GM12878 (cell line): Measurements from ENCODE around the gene NDRG2. TPM values are rescaled to one million over a fixed set of nuclear protein-coding genes. Genes with fewer than 3 reads are reported as not detected.

ENCODE experiments used
- ATAC-seq: fragments of 200-7000 bp; cut with Tn5 transposase; 3 replicates; pipeline ENCODE4 v1.9.1; 2020; ENCODE audit warnings: mild to moderate bottlenecking, moderate library complexity
- BruUV-seq: library from RNA; stranded (reverse); fragments of 400-500 nt; replicated peaks from 2 replicates; lab custom pipeline; 2021; lab: Mats Ljungman, UMichigan
- CTCF ChIA-PET: fragments of 300-600 bp; sonication (Branson Sonifier 250); formaldehyde crosslinking; extraction: SDS; loops from one replicate; lab custom pipeline; 2021; ENCODE audit warnings: inconsistent platforms; lab: Yijun Ruan, JAX
- POLR2A ChIA-PET: fragments of 350-600 bp; formaldehyde crosslinking; extraction: SDS; loops from one replicate; lab custom pipeline; 2021; ENCODE audit warnings: inconsistent platforms; lab: Charles Lee
- RAD21 ChIA-PET: fragments of 300-600 bp; sonication (Branson Sonifier 250); formaldehyde crosslinking; loops from one replicate; lab custom pipeline; 2023; ENCODE audit warnings: antibody characterized with exemption; ENCODE audit not compliant: unreplicated experiment; lab: Charles Lee
- SMC1A ChIA-PET: fragments of 300-600 bp; sonication (Branson Sonifier 250); formaldehyde crosslinking; loops from one replicate; lab custom pipeline; 2023; ENCODE audit not compliant: unreplicated experiment, uncharacterized antibody; lab: Charles Lee
- DNase-seq: peaks from one replicate; pipeline ENCODE4 v3.0.0-alpha.2; 2011; ENCODE audit warnings: low read depth, low spot score
- FAIRE-seq: peaks from 3 replicates; lab custom pipeline; 2011; peaks lifted over from hg19 to GRCh38; lab: Jason Lieb, UNC
- H2AFZ ChIP-seq: 2 replicates; pipeline ENCODE4 v1.6.0; 2011; ENCODE audit warnings: low read depth, low read length, control low read depth; ENCODE audit not compliant: control insufficient read depth
- H3K27ac ChIP-seq: 2 replicates; pipeline ENCODE4 v1.5.1; 2011; ENCODE audit warnings: control low read depth; ENCODE audit not compliant: control insufficient read depth, insufficient read depth
- H3K27me3 ChIP-seq, 2 experiments: replicated peaks in 1 of 2; 2 replicates each; pipeline versions ENCODE4 v1.6.0 to v1.6.1; 2011; ENCODE audit warnings: low read length in 1 of 2; ENCODE audit not compliant: control insufficient read depth in 2 of 2, insufficient read depth in 2 of 2
- H3K36me3 ChIP-seq, 2 experiments: 2 replicates each; pipeline ENCODE4 v1.5.1; 2011; ENCODE audit warnings: low read length in 1 of 2; ENCODE audit not compliant: control insufficient read depth in 2 of 2, insufficient read depth in 2 of 2
- H3K4me1 ChIP-seq: 2 replicates; pipeline ENCODE4 v1.6.1; 2011; ENCODE audit warnings: mild to moderate bottlenecking, low read length, moderate library complexity, mixed read lengths; ENCODE audit not compliant: control insufficient read depth, insufficient read depth
- H3K4me2 ChIP-seq: 2 replicates; pipeline ENCODE4 v1.6.0; 2011; ENCODE audit warnings: control low read depth; ENCODE audit not compliant: control insufficient read depth, insufficient read depth
- H3K4me3 ChIP-seq: fragments of 200-600 bp; sonication (generic); 2 replicates; pipeline ENCODE4 v1.5.1; 2016
- H3K79me2 ChIP-seq: 2 replicates; pipeline ENCODE4 v1.6.0; 2011; ENCODE audit warnings: low read length; ENCODE audit not compliant: control insufficient read depth, insufficient read depth
- H3K9ac ChIP-seq: 2 replicates; pipeline ENCODE4 v1.8.0; 2011; ENCODE audit warnings: low read length, control low read depth, mixed read lengths; ENCODE audit not compliant: control insufficient read depth, insufficient read depth
- H3K9me3 ChIP-seq: replicated peaks from 3 replicates; pipeline ENCODE4 v1.5.1; 2011; ENCODE audit warnings: mild to moderate bottlenecking, low read length; ENCODE audit not compliant: control insufficient read depth, insufficient read depth
- H4K20me1 ChIP-seq: 2 replicates; pipeline ENCODE4 v1.6.0; 2011; ENCODE audit not compliant: control insufficient read depth, insufficient read depth
- BRCA1 ChIP-seq: IDR thresholded peaks from 2 replicates; pipeline ENCODE4 v1.6.1; 2011; ENCODE audit warnings: low read depth, low read length, improper control_type of control experiment
- CBX3 ChIP-seq: fragments of 200-600 bp; sonication (generic); IDR thresholded peaks from 2 replicates; pipeline ENCODE4 v1.6.1; 2016; ENCODE audit warnings: low read depth, borderline replicate concordance
- CREB1 ChIP-seq: IDR thresholded peaks from 2 replicates; pipeline ENCODE4 v1.6.1; 2012; ENCODE audit warnings: low read depth, mild to moderate bottlenecking, inconsistent platforms
- CREM ChIP-seq: IDR thresholded peaks from 2 replicates; pipeline ENCODE4 v1.6.1; 2014; ENCODE audit warnings: antibody characterized with exemption, low read depth
- FOS ChIP-seq: IDR thresholded peaks from 3 replicates; pipeline ENCODE4 v1.6.1; 2011; ENCODE audit warnings: borderline replicate concordance; ENCODE audit not compliant: insufficient read length; ENCODE audit errors: extremely low read depth
- GABPA ChIP-seq: IDR thresholded peaks from 2 replicates; pipeline ENCODE4 v1.6.1; 2014; ENCODE audit warnings: antibody characterized with exemption, low read depth, mild to moderate bottlenecking, inconsistent platforms
- KDM1A ChIP-seq: fragments of 200-600 bp; sonication (generic); IDR thresholded peaks from 2 replicates; pipeline ENCODE4 v1.6.1; 2016; ENCODE audit warnings: borderline replicate concordance
- MEF2A ChIP-seq: IDR thresholded peaks from 2 replicates; pipeline ENCODE4 v1.6.1; 2011; ENCODE audit warnings: low read depth, mild to moderate bottlenecking, low read length, moderate library complexity; ENCODE audit not compliant: insufficient read depth
- MYC ChIP-seq: IDR thresholded peaks from 2 replicates; pipeline ENCODE4 v1.6.1; 2011; ENCODE audit warnings: mild to moderate bottlenecking, low read length, moderate library complexity, inconsistent platforms; ENCODE audit not compliant: insufficient read depth, insufficient replicate concordance, insufficient read length, severe bottlenecking
- POLR2A ChIP-seq: IDR thresholded peaks from 2 replicates; pipeline ENCODE4 v1.6.1; 2011; ENCODE audit warnings: low read depth, mild to moderate bottlenecking, low read length
- POLR2AphosphoS2 ChIP-seq: IDR thresholded peaks from 2 replicates; pipeline ENCODE4 v1.6.1; 2011; ENCODE audit warnings: low read depth, mild to moderate bottlenecking, low read length, improper control_type of control experiment, moderate library complexity
- RELA ChIP-seq: fragments of 450-650 bp; IDR thresholded peaks from 2 replicates; pipeline ENCODE4 v1.8.0; 2014; ENCODE audit warnings: borderline replicate concordance; ENCODE audit not compliant: partially characterized antibody
- SUZ12 ChIP-seq: fragments of 200-600 bp; sonication (generic); IDR thresholded peaks from one replicate; pipeline ENCODE4 v1.6.1; 2018; ENCODE audit warnings: antibody characterized with exemption, mild to moderate bottlenecking; ENCODE audit not compliant: unreplicated experiment
- TCF3 ChIP-seq: IDR thresholded peaks from 2 replicates; pipeline ENCODE4 v1.6.1; 2012; ENCODE audit warnings: low read depth, mild to moderate bottlenecking, low read length, borderline replicate concordance; ENCODE audit not compliant: insufficient read depth
- YY1 ChIP-seq: IDR thresholded peaks from 2 replicates; pipeline ENCODE4 v1.6.1; 2011; ENCODE audit warnings: low read depth, mild to moderate bottlenecking, low read length
- ZNF384 ChIP-seq: IDR thresholded peaks from 2 replicates; pipeline ENCODE4 v1.6.1; 2012; ENCODE audit warnings: low read depth, mild to moderate bottlenecking, low read length, improper control_type of control experiment, borderline replicate concordance
- WGBS: methylation state at CpG from one replicate; pipeline ENCODE4 v1.1.6; 2016; ENCODE audit warnings: low lambda C conversion rate; ENCODE audit not compliant: insufficient replicate concordance, insufficient coverage; ENCODE audit errors: missing lambda C conversion rate; 5-methylcytosine and 5-hydroxymethylcytosine counted together
- in situ Hi-C: fragments of 300-500 bp; cut with MboI; formaldehyde crosslinking; loops from 9 replicates; pipeline ENCODE4 v1.14.3; 2018; ENCODE audit warnings: mixed read lengths
- intact Hi-C: fragments of 100-400 bp; cut with micrococcal nuclease; formaldehyde crosslinking; loops from one replicate; pipeline ENCODE4 v1.14.2; 2022; ENCODE audit not compliant: unreplicated experiment
- polyA plus RNA-seq, 11 experiments: library from polyadenylated mRNA; depleted of rRNA in 4 of 11; unstranded in 6 of 11; stranded (reverse) in 5 of 11; fragments of >200 nt; fragmentation: Nextera tagmentation in 4 of 11; fragmentation: Illumina TruSeq in 1 of 11; extraction: Ambion mirVana in 4 of 11; extraction: Trizol in 1 of 11; gene quantifications; 1 replicate in 1 of 11; 2 replicates in 10 of 11; pipeline versions ENCODE4 v1.2.1 to v1.2.3, GENCODE V29; 2011 to 2016; ENCODE audit warnings: inconsistent platforms in 2 of 11, missing spikeins in 2 of 11, low read depth in 1 of 11
- total RNA-seq, 4 experiments: library from RNA; depleted of rRNA in 3 of 4; stranded (reverse); fragments of >200 nt in 3 of 4; fragmentation: Illumina TruSeq in 1 of 4; extraction: Trizol in 1 of 4; gene quantifications; 2 replicates each; pipeline versions ENCODE4 v1.2.1 to v1.2.3, GENCODE V29; 2013 to 2021
- TF ChIP-seq, protein P1 (sequence below): IDR thresholded peaks from 2 replicates; pipeline ENCODE4 v1.6.1; 2011; ENCODE audit warnings: low read depth, mild to moderate bottlenecking, low read length, moderate library complexity, borderline replicate concordance; ENCODE audit errors: extremely low read depth

Gene NDRG2
- total and polyA plus RNA-seq, 10 of the 15 experiments (the other 5 are each of a cell fraction or from before 2014, with no cell fraction given), result 0.15 to 0.49 TPM; not detected in 8

DNA sequence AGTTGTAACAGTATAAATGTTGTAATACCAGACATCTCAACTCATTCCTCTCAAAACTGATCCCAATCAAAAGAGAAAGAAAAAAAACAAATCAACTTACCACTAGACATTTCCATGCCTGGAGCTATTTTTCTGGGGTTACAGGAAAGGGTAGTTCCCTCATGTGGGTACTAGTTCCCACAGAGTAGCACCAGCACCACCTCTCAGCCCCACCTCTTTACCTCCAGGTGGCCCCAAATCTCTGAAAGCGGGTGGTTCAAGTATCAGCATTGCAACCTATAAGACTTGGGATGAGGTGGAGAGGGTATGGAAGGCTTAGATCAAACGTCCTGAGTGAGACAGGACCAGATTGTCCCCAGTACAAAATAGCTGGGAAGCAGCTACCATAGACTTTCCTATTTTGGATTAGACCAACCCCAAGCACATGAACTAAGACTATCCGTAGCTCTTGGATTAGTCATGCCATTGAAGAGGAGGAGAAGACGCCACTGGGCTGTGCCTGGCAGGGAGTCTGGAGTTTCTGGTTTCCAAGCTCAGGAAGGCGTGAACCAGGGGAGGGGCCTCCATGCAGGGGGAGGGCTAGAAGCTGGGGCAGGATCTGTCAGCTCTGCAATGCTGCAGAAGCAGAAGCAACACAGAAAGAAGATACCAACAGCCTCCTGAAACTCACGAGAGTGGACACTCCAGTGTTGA is 26.0 kb downstream of the NDRG2 start, which contains the start of gene SLC39A2 (continued):
- TF ChIP-seq RELA (no peak), BRCA1 (no peak), MYC (no peak)

DNA sequence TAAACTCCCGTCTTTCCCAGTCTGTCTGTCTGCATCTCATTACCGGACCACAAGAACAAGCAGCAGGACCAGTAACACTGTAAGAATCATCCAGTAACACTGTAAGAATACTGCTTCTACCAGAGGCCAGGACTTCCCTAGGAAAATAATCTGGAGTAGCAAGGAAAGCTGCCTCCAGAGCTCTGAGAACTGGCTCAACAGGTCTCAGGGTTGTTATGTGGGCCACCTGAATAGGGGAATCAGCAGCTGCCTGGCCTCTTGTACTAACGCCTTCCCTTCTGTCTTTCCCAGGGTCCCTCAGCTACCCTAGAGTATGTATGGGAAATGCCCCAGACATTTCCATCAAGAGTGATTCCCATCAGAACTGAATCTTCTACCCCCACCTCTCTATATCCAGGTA is 26.7 kb downstream of the NDRG2 start:
- POLR2A ChIA-PET, result no interaction called here
- no peak overlapping the region for H3K27ac ChIP-seq
- no peaks in the 10 kb centered on the region for H3K79me2 ChIP-seq
- H4K20me1 ChIP-seq, result no peaks in the 10 kb centered on the region
- no peak overlapping the region for H2AFZ ChIP-seq
- 93% methylated on average over 3 of the region's 3 CpGs for WGBS
- intact Hi-C loops, result no loop called here
- H3K27me3 ChIP-seq, result no peaks in the 10 kb centered on the region
- in situ Hi-C loops, result no loop called here
- no peaks in the 10 kb centered on the region for H3K4me1 ChIP-seq
- SMC1A ChIA-PET, result interaction anchor here (1.5 kb wide), 1 partner anchor 106 kb away, joined by 5 read pairs; no protein-coding TSS in a partner anchor
- no TSS peak for BruUV-seq
- RAD21 ChIA-PET, result no interaction called here
- H3K4me2 ChIP-seq, result no peak overlapping the region
- no peak for DNase-seq
- TF ChIP-seq CBX3, result no peak
- no peak for TF ChIP-seq TCF3
- no peak for TF ChIP-seq BRCA1
- no peak for TF ChIP-seq SUZ12
- no peak for TF ChIP-seq KDM1A
- TF ChIP-seq CREB1, result no peak
- TF ChIP-seq YY1, result no peak
- TF ChIP-seq, protein P1, sequence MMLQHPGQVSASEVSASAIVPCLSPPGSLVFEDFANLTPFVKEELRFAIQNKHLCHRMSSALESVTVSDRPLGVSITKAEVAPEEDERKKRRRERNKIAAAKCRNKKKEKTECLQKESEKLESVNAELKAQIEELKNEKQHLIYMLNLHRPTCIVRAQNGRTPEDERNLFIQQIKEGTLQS, result no peak
- TF ChIP-seq FOS, result no peak
- no peak for TF ChIP-seq ZNF384
- no peak for TF ChIP-seq POLR2A
- TF ChIP-seq MEF2A, result no peak
- TF ChIP-seq CREM, result no peak
- TF ChIP-seq GABPA, result no peak
- no peak for TF ChIP-seq POLR2AphosphoS2
- H3K4me3 ChIP-seq, result no peak overlapping the region
- ATAC-seq, result no peak
- CTCF ChIA-PET, result interaction anchor here (0.7 to 2.2 kb wide), 6 partner anchors 8 to 107 kb away, joined by 3 to 17 read pairs (median 3); no protein-coding TSS in a partner anchor
- H3K36me3 ChIP-seq, result peaks cover 5 to 12% of the 10 kb centered on the region in 2 experiments
- no peak for FAIRE-seq
- H3K9ac ChIP-seq, result no peak overlapping the region
- H3K9me3 ChIP-seq, result no peaks in the 10 kb centered on the region
